Prostate gland (tissue), 2 donors: ENCODE data around the gene ARMH3.

ENCODE experiments used
- CTCF ChIP-seq, 4 experiments: fragments of 200-600 bp in 2 of 4; fragments of 450-650 bp in 2 of 4; sonication (generic) in 2 of 4; IDR thresholded peaks; 1 replicate in 3 of 4; 2 replicates in 1 of 4; pipeline ENCODE4 v1.5.1; 2016 to 2019; ENCODE audit warnings: antibody characterized with exemption in 4 of 4, mild to moderate bottlenecking in 2 of 4, moderate library complexity in 2 of 4
- POLR2A ChIP-seq: fragments of 450-650 bp; IDR thresholded peaks from one replicate; pipeline ENCODE4 v1.6.1; 2016; ENCODE audit warnings: antibody characterized with exemption, mild to moderate bottlenecking
- POLR2AphosphoS5 ChIP-seq: sonication (generic); formaldehyde crosslinking; IDR thresholded peaks from one replicate; pipeline ENCODE4 v1.6.1; 2017; ENCODE audit warnings: antibody characterized with exemption

- TF ChIP-seq CTCF (IDR thresholded peaks at IDR 0.05): no peak
- TF ChIP-seq POLR2A: no peak
- no peak for TF ChIP-seq POLR2AphosphoS5
Measured at GRCh38 chr10:101995451-101996063, 60.4 kb downstream of the ARMH3 start.
